Heart left ventricle (tissue), 16 donors: Measurements from ENCODE around the gene TEX101. TPM values are rescaled to one million over a fixed set of nuclear protein-coding genes. Genes with fewer than 3 reads are reported as not detected.
"Not testable (repeated sequence)": the region's sequence is repeated elsewhere in the genome, so short reads cannot be mapped to it uniquely, and the experiment has no call there.

Experiments used
- ATAC-seq, 4 donors: fragments of 200-7000 bp; cut with Tn5 transposase; one replicate each; pipeline ENCODE4 v1.9.1; 2020 to 2022; ENCODE audit warnings: moderate library complexity in 4 of 4, mild to moderate bottlenecking in 3 of 4, moderate number of reproducible peaks in 1 of 4
- DNase-seq, 5 donors: peaks; one replicate each; pipeline ENCODE4 v3.0.0-alpha.2; 2020
- H3K27ac ChIP-seq, 12 donors: fragments of 200-600 bp; sonication (generic) in 4 of 12; one replicate each; pipeline versions ENCODE4 v1.5.0 to v1.8.0; 2016 to 2022; ENCODE audit warnings: mild to moderate bottlenecking in 2 of 12
- H3K27me3 ChIP-seq, 9 donors: fragments of 200-600 bp; sonication (generic) in 2 of 9; one replicate each; pipeline versions ENCODE4 v1.5.1 to v1.8.0; 2016 to 2022; ENCODE audit warnings: mild to moderate bottlenecking in 3 of 9
- H3K36me3 ChIP-seq, 9 donors: fragments of 200-600 bp; sonication (generic) in 2 of 9; one replicate each; pipeline versions ENCODE4 v1.5.0 to v1.8.0; 2018 to 2022; ENCODE audit warnings: mild to moderate bottlenecking in 2 of 9
- H3K4me1 ChIP-seq, 12 donors: fragments of 200-600 bp; sonication (generic) in 4 of 12; one replicate each; pipeline versions ENCODE4 v1.5.0 to v1.8.0; 2016 to 2022; ENCODE audit warnings: mild to moderate bottlenecking in 3 of 12
- H3K4me3 ChIP-seq, 12 donors: fragments of 200-600 bp; sonication (generic) in 4 of 12; one replicate each; pipeline versions ENCODE4 v1.5.0 to v1.8.0; 2017 to 2022; ENCODE audit warnings: mild to moderate bottlenecking in 9 of 12, moderate library complexity in 4 of 12
- H3K9me3 ChIP-seq, 12 donors: fragments of 200-600 bp; sonication (generic) in 4 of 12; one replicate each; pipeline versions ENCODE4 v1.5.0 to v1.8.0; 2016 to 2022; ENCODE audit warnings: mild to moderate bottlenecking in 1 of 12
- CTCF ChIP-seq, 12 donors: fragments of 200-600 bp; sonication (generic) in 4 of 12; IDR thresholded peaks; one replicate each; pipeline versions ENCODE4 v1.5.0 to v1.8.0; 2018 to 2022; ENCODE audit warnings: antibody characterized with exemption in 12 of 12, mild to moderate bottlenecking in 5 of 12
- POLR2A ChIP-seq, 2 donors: fragments of 450-650 bp; IDR thresholded peaks; one replicate each; pipeline ENCODE4 v1.6.1; 2017; ENCODE audit warnings: antibody characterized with exemption in 2 of 2, mild to moderate bottlenecking in 2 of 2, moderate library complexity in 2 of 2
- WGBS, 4 donors: extraction: QIAGEN DNeasy Blood & Tissue Kit in 2 of 4; methylation state at CpG; one replicate each; pipeline versions ENCODE4 v1.1.5 to v1.1.7; 2013 to 2018; 5-methylcytosine and 5-hydroxymethylcytosine counted together
- intact Hi-C, 10 donors: fragments of 100-400 bp; cut with DNase I; formaldehyde crosslinking; loops; one replicate each; pipeline versions ENCODE4 v1.11.1 to v1.14.2; 2022
- polyA plus RNA-seq, 2 donors: library from polyadenylated mRNA; stranded (reverse); fragments of 200-250 nt; gene quantifications; one replicate each; pipeline ENCODE4 v1.2.3, GENCODE V29; 2013
- total RNA-seq, 9 donors: library from RNA; depleted of rRNA in 2 of 9; stranded (reverse); fragments of >200 nt in 2 of 9; fragmentation: NEBNext Ultra II Directional in 3 of 9; extraction: Animal tissue kit (Norgen Biotek cat#: 25700) in 3 of 9; gene quantifications; one replicate each; pipeline versions ENCODE4 v1.1.0 to v1.2.4, GENCODE V29; 2016 to 2023
- donor health status: ischemic (EF 13 %, LVEDD 7.1; RV severe dilation, severe dysfunction).
- donor health status: healthy with polysubstance abuse.
- donor health status: DM: no; HTN: yes; CAD: no.
- donor health status: DM: no; HTN: no; CAD: no.
- donor health status: ischemic (EF 25% LVEDD 6.9; RV normal size, moderate dysfunction).
- donor health status: ischemic (EF 25% LVEDD 5.7; RV mildly dilated, moderate dysfunction).
- donor health status: healthy.
- donor health status: DM: yes; HTN: yes; CAD: no.
- donor health status: ischemic (EF 35%, LVEDD 5.7; RV mildly dilated, moderate dysfunction).
- donor health status: nonischemic (EF 11% LVEDD 7.7; RV severe dilation, severe dysfunction).
- donor health status: DM: yes; HTN: yes; CAD: no.
- donor health status: PGD.
- donor health status: ischemic (EF 29% LVEDD 5.4; RV normal size, mild dysfunction).
- donor health status: nonischemic (EF 23%, LVEDD 6.1; RV moderate dilation, normal function).

TEX101 gene
- total and polyA plus RNA-seq, 11 donors, result not detected

GRCh38 chr19:43372462-43372861 lies 42.2 kb upstream of the TEX101 start:
- no peaks in the 10 kb centered on the region for H3K36me3 ChIP-seq
- TF ChIP-seq POLR2A (IDR thresholded peaks at IDR 0.05) (no peak), CTCF (IDR thresholded peaks at IDR 0.05) (no peak)
- H3K27me3 ChIP-seq, result peaks cover 0 to 8% (median 0%) of the 10 kb centered on the region in 9 donors
- DNase-seq (no peak), ATAC-seq (no peak)
- no peaks in the 10 kb centered on the region for H3K4me1 ChIP-seq
- 53 to 70% (median 59%) methylated on average over 7 of the region's 7 CpGs for WGBS, 4 donors
- H3K9me3 ChIP-seq, result no peaks in the 10 kb centered on the region
- no peak overlapping the region for H3K4me3 ChIP-seq
- no peak overlapping the region for H3K27ac ChIP-seq
- intact Hi-C loops, result no loop called here

GRCh38 chr19:43377624-43378023 lies 37.1 kb upstream of the TEX101 start:
- ATAC-seq, H3K4me1 ChIP-seq, H3K36me3 ChIP-seq, DNase-seq, H3K4me3 ChIP-seq, intact Hi-C loops, H3K27ac ChIP-seq, H3K9me3 ChIP-seq: not testable (repeated sequence)
- H3K27me3 ChIP-seq, result peaks cover 0 to 13% (median 3%) of the 10 kb centered on the region in 9 donors
- no CpG with 5 or more reads among the region's 3 CpGs for WGBS, 4 donors

- Histone ChIP-seq H3K27me3 (peaks cover 0 to 13% (median 3%) of the 10 kb centered on the region in 9 donors), H3K4me3 (no peak overlapping the region), H3K36me3 (no peaks in the 10 kb centered on the region), H3K27ac (no peak overlapping the region), H3K4me1 (no peaks in the 10 kb centered on the region), H3K9me3 (no peaks in the 10 kb centered on the region)
- ATAC-seq (no peak), DNase-seq (no peak)
- no peak for TF ChIP-seq POLR2A (IDR thresholded peaks at IDR 0.05)
- no peak for TF ChIP-seq CTCF (IDR thresholded peaks at IDR 0.05)
- intact Hi-C loops, result no loop called here
- 41 to 43% (median 42%) methylated on average over 14 of the region's 14 CpGs for WGBS, 4 donors
Observed at GRCh38 chr19:43380008-43380407, 34.7 kb upstream of the TEX101 start.

DNA sequence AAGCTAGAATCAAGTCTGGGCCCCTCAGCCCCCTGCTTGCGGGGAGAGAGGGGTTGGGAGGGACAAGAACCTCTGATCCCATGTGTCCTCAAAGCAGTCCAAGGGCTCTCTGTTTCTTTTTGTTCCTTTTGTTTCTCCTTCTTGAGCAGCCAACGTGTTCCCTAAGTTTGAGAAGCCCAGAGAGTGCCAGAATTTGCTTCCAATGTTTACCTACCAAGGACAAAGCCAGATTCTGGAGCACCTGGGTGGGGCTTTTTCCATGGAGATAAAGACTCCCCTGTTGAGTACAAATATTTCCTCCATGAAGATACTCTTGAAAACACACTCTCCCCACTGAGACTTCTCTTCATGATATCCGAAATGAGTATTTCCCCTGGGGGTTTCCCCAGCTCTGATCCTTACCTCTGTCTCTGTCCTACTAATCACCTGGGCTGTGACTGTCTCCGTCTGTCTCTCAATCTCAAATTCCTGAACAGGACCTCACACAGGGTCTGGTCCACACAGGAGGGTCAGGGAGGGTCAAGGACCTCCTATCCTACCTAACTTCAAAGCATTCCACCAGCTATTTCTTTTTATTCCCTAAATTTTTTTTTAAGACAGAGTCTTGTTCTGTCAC lies 33.8 kb upstream of the TEX101 start:
- Histone ChIP-seq H3K27ac (no peak overlapping the region), H3K4me3 (no peak overlapping the region), H3K36me3 (no peaks in the 10 kb centered on the region), H3K27me3 (peaks cover 0 to 13% (median 3%) of the 10 kb centered on the region in 9 donors), H3K9me3 (peaks cover 0 to 8% (median 0%) of the 10 kb centered on the region in 12 donors), H3K4me1 (no peaks in the 10 kb centered on the region)
- TF ChIP-seq CTCF (IDR thresholded peaks at IDR 0.05) (no peak), POLR2A (IDR thresholded peaks at IDR 0.05) (no peak)
- ATAC-seq (no peak), DNase-seq (no peak)
- 41 to 49% (median 47%) methylated on average over 4 of the region's 4 CpGs for WGBS, 4 donors
- intact Hi-C loops, result no loop called here

GRCh38 chr19:43382586-43383216 lies 32.0 kb upstream of the TEX101 start:
- H3K4me3 ChIP-seq, intact Hi-C loops, H3K27ac ChIP-seq, H3K36me3 ChIP-seq, H3K4me1 ChIP-seq, DNase-seq, ATAC-seq: not testable (repeated sequence)
- Histone ChIP-seq H3K9me3 (peaks cover 0 to 12% (median 0%) of the 10 kb centered on the region in 12 donors), H3K27me3 (peaks cover 0 to 13% (median 3%) of the 10 kb centered on the region in 9 donors)
- WGBS, 4 donors, result 66 to 75% (median 68%) methylated on average over 11 to 12 of the region's 12 CpGs

- H3K4me1 ChIP-seq, H3K36me3 ChIP-seq, H3K27ac ChIP-seq, ATAC-seq, DNase-seq, H3K4me3 ChIP-seq, intact Hi-C loops: not testable (repeated sequence)
- H3K27me3 ChIP-seq, result peaks cover 0 to 13% (median 3%) of the 10 kb centered on the region in 9 donors
- H3K9me3 ChIP-seq, result peaks cover 0 to 12% (median 0%) of the 10 kb centered on the region in 12 donors
- 58 to 63% (median 60%) methylated on average over 7 of the region's 7 CpGs for WGBS, 4 donors
Observed at GRCh38 chr19:43383254-43383653, 31.4 kb upstream of the TEX101 start.

- H3K4me1 ChIP-seq, H3K4me3 ChIP-seq, ATAC-seq, H3K27ac ChIP-seq, DNase-seq, H3K36me3 ChIP-seq, intact Hi-C loops: not testable (repeated sequence)
- Histone ChIP-seq H3K27me3 (peaks cover 0 to 13% (median 3%) of the 10 kb centered on the region in 9 donors), H3K9me3 (peaks cover 0 to 12% (median 0%) of the 10 kb centered on the region in 12 donors)
- WGBS, 4 donors, result 41 to 66% (median 54%) methylated on average over 3 of the region's 3 CpGs
Observed at GRCh38 chr19:43383759-43384158, 30.9 kb upstream of the TEX101 start.
